Fibroblast of the aortic adventitia (primary cell): Measurements from ENCODE around the gene FSTL1. TPM values are rescaled to one million over a fixed set of nuclear protein-coding genes. Genes with fewer than 3 reads are reported as not detected.

Source experiments
- DNase-seq: peaks from one replicate; pipeline ENCODE4 v3.0.0-alpha.2; 2010; ENCODE audit warnings: low read depth
- H3K4me3 ChIP-seq: 2 replicates; pipeline ENCODE4 v1.5.1; 2011; ENCODE audit warnings: low read depth, mild to moderate bottlenecking, control low read depth, low read length, moderate library complexity
- total RNA-seq: library from RNA; depleted of rRNA; stranded (reverse); fragments of >200 nt; gene quantifications from 2 replicates; pipeline ENCODE4 v1.2.3, GENCODE V29; 2012; ENCODE audit warnings: low replicate concordance
- TF ChIP-seq, protein P1 (sequence below): IDR thresholded peaks from 2 replicates; pipeline ENCODE4 v1.5.1; 2011; ENCODE audit warnings: mild to moderate bottlenecking, low read length, control low read depth, inconsistent platforms; ENCODE audit not compliant: insufficient read depth

The FSTL1 gene
- total RNA-seq, 1 donor = 765 TPM

DNA sequence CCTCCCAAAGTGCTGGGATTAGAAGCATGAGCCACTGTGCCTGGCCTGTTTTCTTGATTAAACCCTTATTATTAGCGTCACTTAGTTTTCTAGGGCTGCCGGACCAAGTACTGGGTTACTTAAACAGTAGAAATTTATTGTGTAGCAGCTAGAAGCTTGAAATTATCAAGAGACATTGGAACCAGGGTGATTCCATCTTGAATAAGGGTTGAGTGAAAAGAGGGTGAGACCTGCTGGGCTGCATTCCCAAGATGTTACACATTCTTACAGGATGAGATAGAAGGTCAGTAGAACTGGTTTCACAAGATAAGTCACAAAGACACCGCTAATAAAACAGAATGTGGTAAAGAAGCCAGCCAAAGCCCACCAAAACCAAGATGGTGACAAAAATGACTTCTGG, 18.6 kb upstream of the FSTL1 start:
- TF ChIP-seq, protein P1, sequence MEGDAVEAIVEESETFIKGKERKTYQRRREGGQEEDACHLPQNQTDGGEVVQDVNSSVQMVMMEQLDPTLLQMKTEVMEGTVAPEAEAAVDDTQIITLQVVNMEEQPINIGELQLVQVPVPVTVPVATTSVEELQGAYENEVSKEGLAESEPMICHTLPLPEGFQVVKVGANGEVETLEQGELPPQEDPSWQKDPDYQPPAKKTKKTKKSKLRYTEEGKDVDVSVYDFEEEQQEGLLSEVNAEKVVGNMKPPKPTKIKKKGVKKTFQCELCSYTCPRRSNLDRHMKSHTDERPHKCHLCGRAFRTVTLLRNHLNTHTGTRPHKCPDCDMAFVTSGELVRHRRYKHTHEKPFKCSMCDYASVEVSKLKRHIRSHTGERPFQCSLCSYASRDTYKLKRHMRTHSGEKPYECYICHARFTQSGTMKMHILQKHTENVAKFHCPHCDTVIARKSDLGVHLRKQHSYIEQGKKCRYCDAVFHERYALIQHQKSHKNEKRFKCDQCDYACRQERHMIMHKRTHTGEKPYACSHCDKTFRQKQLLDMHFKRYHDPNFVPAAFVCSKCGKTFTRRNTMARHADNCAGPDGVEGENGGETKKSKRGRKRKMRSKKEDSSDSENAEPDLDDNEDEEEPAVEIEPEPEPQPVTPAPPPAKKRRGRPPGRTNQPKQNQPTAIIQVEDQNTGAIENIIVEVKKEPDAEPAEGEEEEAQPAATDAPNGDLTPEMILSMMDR = no peak
- DNase-seq = peak; percentile 47
- H3K4me3 ChIP-seq = no peak overlapping the region

DNA sequence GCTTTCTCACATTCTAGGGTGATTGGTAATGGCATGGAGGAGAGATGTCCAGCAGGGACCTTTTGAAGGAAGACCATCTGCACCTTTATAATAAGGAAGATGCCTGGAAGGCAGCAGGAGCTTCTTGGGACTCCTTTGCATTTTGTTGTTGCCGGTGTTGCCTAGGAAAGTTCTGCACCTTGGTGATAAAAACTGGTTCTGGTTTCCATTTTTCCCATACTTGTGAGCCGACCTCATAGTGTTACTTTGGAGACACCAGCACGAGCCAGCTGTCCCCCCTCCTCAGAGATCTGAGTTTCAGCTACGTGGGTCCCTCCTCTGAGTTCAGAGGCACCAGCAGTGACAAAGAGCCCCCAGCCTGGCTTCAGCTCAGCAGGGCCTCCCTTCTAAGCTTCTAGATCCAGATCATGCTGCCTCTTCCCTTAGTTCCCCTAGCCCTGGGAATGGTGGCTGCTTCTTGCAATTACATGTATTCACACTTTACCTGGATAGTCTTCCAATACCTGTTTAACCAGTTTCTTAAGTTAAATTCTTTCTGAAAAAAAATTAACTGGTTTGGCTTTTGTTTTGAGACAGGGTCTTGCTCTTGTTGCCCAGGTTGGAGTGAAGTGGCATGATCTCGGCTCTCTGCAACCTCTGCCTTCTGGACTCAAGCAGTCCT, 18.0 kb upstream of the FSTL1 start:
- H3K4me3 ChIP-seq = no peak overlapping the region
- TF ChIP-seq, protein P1 = no peak
- DNase-seq = no peak

DNA sequence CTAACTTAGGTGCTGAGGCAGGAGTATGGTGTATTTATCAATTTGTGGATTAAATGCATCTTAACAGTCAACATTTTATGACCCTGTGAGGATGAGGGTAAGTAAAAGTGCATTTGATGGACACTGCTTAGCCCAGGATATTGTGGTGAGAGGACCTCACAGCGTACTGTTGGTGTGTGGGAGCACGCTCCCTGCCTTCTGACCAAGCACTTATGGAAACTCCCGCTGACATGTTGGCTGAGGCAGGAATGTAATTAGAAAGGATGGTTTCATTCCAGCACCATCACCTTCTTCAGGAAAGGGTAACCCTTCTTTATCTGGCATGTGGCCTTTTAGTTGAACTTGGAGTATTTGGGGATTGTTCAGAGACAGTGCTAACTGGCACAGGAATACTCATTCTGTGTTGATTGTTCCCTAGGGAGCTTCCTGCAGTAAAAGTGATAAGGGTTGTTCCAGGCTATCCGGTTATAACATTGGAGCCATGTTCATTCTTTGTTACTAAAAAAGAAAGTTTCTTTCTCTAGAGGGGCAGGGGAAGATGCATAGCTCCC, 11.7 kb upstream of the FSTL1 start:
- TF ChIP-seq, protein P1 = no peak
- no peak for DNase-seq
- no peak overlapping the region for H3K4me3 ChIP-seq

DNA sequence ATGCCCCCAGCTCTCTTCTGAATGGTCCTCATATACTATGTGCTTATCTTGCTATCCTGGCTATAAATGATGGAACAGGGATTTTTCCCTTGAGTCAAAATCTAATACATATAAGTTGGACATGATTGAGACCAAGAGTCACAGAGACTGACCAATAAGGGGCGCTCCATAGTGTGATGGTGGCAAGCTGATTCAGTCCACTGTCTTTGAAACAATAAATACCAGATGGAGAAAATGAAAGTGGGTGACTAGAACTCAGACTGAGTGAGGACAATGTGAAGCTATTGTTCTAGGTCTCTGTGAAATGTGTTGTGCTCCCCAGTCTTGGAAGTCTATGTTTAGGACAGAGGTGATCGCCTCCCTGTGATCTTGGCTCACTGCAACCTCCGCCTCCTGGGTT, 10.6 kb upstream of the FSTL1 start:
- no peak overlapping the region for H3K4me3 ChIP-seq
- TF ChIP-seq, protein P1 = no peak
- no peak for DNase-seq

DNA sequence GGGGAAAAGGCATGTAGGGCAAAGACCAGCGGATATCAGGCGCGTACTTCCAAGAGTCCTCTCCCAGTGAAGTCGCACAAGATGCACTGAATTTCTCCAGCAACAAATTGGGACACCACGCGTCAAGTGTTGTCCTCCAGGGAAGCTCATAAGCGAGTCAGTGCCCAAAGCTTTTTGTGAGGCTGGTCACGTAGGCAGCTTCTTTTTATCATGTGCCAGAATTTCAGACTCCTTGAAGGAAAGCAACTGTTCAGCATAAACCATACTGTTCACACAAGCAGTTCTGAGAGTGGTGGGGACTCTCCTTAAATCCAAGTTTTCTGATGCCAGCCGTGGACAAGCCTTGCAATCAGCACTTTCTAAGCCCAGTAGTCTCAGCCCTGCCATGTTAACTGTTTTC, 10.1 kb upstream of the FSTL1 start:
- TF ChIP-seq, protein P1 = no peak
- DNase-seq = no peak
- H3K4me3 ChIP-seq = no peak overlapping the region

DNA sequence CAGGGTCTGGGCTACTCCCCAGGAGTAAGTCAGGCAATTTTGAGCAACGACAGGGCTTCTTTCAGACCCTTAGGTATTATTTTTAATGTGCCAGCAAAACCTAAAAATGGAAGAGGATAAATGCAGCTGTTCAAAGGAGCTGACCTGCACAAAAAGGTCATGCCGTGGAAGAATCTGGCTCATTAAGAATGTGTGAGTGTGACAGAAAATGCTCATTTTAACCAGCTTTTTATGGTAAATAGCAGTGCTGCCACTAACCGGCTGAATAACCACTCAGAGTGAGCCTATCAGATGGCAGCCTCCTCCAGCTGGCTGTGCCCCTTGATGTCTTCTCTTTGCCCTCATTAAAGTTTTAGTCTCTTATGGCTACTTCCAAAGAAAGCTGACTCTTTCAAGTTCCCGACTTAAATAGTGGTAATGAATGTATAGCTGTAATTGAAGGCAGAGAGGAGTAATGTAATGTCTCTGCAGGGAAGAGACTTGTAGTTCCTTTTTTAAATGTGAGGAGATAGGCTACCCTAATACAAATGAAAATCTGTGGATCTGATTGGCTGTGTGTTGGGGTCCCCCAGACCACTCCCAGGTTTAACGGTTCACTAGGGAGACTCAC, 9.5 kb upstream of the FSTL1 start:
- no peak for DNase-seq
- H3K4me3 ChIP-seq = no peak overlapping the region
- TF ChIP-seq, protein P1 = no peak
